ENCODE measurements around the gene RRAGB. TPM values are rescaled to one million over a fixed set of nuclear protein-coding genes. Genes with fewer than 3 reads are reported as not detected.
"Not testable (repeated sequence)": the region's sequence is repeated elsewhere in the genome, so short reads cannot be mapped to it uniquely, and the experiment has no call there.

Gene RRAGB
- total RNA-seq, 1 donor from 2014 or later, result 19.6 TPM

DNA sequence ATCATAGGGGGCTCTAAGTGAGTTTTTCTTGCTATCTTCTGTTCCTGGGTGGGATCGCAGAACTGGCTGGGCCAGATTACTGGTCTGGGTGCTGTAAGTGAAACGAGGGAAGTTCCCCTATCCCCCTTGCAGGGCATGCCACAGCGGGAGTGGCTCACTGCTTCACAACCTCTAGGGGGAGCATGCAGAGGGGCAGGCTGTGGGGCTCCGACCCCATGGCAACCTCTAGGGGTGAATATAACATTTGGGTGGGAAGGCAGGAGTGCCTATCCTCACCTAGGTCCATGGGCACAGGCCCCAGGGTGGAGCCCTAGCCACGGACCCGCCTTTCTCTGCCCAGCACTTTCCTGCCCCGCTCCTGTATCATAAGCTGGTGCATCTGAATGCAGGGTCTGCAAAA is 1.7 kb upstream of the RRAGB start:
- peaks cover 6% of the 10 kb centered on the region for H3K9me3 Mint-ChIP-seq
- H3K4me1 Mint-ChIP-seq (ENCODE audit: unreplicated experiment), result peaks cover 3% of the 10 kb centered on the region
- no peak for DNase-seq (ENCODE audit: extremely low spot score, unreplicated experiment)
- TF ChIP-seq CTCF (conservative IDR thresholded peaks at IDR 0.05), result no peak
- H3K4me3 Mint-ChIP-seq, result no peak overlapping the region
- no peak overlapping the region for H3K27ac Mint-ChIP-seq
- no peaks in the 10 kb centered on the region for H3K36me3 Mint-ChIP-seq
- no peaks in the 10 kb centered on the region for H3K27me3 Mint-ChIP-seq

GRCh38 chrX:55716937-55717336 is 612 bp upstream of the RRAGB start:
- Mint-ChIP-seq H3K4me1 (ENCODE audit: unreplicated experiment) (peaks cover 3% of the 10 kb centered on the region), H3K4me3 (peak overlapping the region; percentile 91), H3K36me3 (peaks cover 4% of the 10 kb centered on the region), H3K9me3 (peaks cover 3% of the 10 kb centered on the region), H3K27me3 (no peaks in the 10 kb centered on the region), H3K27ac (peak overlapping the region; percentile 93)
- TF ChIP-seq CTCF (conservative IDR thresholded peaks at IDR 0.05), result no peak
- DNase-seq (ENCODE audit: extremely low spot score, unreplicated experiment), result no peak

GRCh38 chrX:55731826-55732225 is 14.3 kb downstream of the RRAGB start:
- no peaks in the 10 kb centered on the region for H3K9me3 Mint-ChIP-seq
- H3K36me3 Mint-ChIP-seq, result peaks cover 22% of the 10 kb centered on the region
- no peak overlapping the region for H3K4me3 Mint-ChIP-seq
- no peaks in the 10 kb centered on the region for H3K4me1 Mint-ChIP-seq (ENCODE audit: unreplicated experiment)
- no peak for TF ChIP-seq CTCF (conservative IDR thresholded peaks at IDR 0.05)
- no peaks in the 10 kb centered on the region for H3K27me3 Mint-ChIP-seq
- H3K27ac Mint-ChIP-seq, result no peak overlapping the region
- no peak for DNase-seq (ENCODE audit: extremely low spot score, unreplicated experiment)

GRCh38 chrX:55738969-55739368 is 21.4 kb downstream of the RRAGB start:
- Mint-ChIP-seq H3K36me3 (peaks cover 12% of the 10 kb centered on the region), H3K4me3 (no peak overlapping the region), H3K27ac (no peak overlapping the region), H3K4me1 (ENCODE audit: unreplicated experiment) (no peaks in the 10 kb centered on the region), H3K9me3 (no peaks in the 10 kb centered on the region), H3K27me3 (no peaks in the 10 kb centered on the region)
- DNase-seq (ENCODE audit: extremely low spot score, unreplicated experiment), result no peak
- no peak for TF ChIP-seq CTCF (conservative IDR thresholded peaks at IDR 0.05)

- Mint-ChIP-seq H3K4me3 (no peak overlapping the region), H3K27me3 (no peaks in the 10 kb centered on the region), H3K27ac (no peak overlapping the region), H3K4me1 (ENCODE audit: unreplicated experiment) (no peaks in the 10 kb centered on the region), H3K36me3 (peaks cover 20% of the 10 kb centered on the region), H3K9me3 (no peaks in the 10 kb centered on the region)
- DNase-seq (ENCODE audit: extremely low spot score, unreplicated experiment), result no peak
- TF ChIP-seq CTCF (conservative IDR thresholded peaks at IDR 0.05), result no peak
Measured at GRCh38 chrX:55742649-55743048, 25.1 kb downstream of the RRAGB start.

GRCh38 chrX:55748463-55748862 is 30.9 kb downstream of the RRAGB start:
- not testable (repeated sequence) for DNase-seq (ENCODE audit: extremely low spot score, unreplicated experiment); H3K9me3 Mint-ChIP-seq; H3K4me1 Mint-ChIP-seq (ENCODE audit: unreplicated experiment); H3K27ac Mint-ChIP-seq; H3K4me3 Mint-ChIP-seq; H3K27me3 Mint-ChIP-seq
- H3K36me3 Mint-ChIP-seq, result peaks cover 16% of the 10 kb centered on the region
